GM18520 (cell line): ENCODE data around the gene TCF7.

Experiments
- ATAC-seq: cut with Tn5 transposase; IDR thresholded peaks from one replicate; pipeline ENCODE4 v1.9.1; 2021; ENCODE audit not compliant: unreplicated experiment

The TCF7 gene

DNA sequence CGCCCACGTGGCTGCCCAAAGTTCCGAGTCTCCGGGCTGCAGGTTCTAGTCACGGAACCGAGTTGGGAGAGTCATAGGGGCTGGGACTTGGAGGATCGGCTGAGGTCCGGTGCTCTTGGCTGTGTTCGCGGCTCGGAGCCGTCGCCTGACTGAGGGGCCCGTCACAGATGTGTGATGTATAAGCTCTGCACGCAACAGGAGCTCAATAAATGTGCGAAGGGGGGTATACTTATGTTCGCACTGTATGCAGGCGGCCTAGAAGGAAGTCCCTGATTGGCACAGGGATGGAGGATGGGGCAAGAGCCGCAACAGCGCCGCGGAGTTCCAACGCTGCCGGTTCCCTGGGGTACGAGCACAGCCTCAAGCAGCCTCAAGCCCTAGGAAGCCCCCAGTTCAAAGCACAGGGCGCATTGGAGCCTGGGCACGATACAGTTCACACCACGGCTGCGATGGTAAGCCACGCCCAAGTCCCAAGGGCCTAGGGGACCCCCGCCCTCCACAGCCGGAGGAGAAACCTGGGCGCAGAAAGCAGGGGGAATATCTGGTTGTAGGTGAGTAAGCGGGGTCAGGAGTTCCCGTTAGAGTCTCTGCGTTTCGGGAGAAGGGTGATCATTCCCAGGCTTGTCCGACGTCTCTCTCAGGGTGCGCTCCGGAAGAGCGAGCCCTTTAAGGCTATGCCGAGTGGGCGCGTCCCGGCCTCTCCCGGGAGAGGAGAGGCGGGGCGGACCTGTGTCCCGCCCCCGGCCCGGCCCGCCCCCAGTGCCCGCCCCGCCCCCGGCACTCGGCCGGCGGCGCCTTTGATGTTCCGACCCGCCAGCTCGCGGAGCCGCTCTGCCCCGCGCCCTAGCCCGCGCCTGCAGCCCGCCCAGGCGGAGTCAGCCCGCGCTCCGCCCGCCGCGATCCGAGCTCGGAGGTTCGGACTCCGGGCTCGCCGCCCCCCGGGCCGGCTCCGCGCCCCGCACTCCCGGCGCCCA lies at the start of gene TCF7:
Gene TCF7 (plus strand): TSS at position 780 of the 974 bp plus-strand sequence. CDS start 226 bp downstream, outside the sequence.
- peak; percentile 64 for ATAC-seq

DNA sequence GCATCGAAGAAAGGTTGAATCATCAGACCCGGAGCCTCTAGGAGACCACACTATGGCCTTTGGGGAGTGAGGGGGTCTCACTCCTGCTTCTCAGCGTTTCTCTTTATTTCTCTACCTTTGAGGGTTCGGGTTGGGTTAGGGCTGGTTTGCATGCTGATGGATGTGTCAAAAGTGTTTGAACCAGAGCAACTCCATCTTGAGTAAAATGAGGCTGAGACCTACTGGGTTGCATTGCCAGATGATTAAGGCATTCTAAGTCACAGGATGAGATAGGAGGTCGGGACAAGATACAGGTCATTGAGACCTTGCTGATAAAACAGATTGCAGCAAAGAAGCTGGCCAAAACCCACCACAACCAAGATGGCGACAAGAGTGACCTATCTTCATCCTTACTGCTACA lies 44.9 kb upstream of the TCF7 start:
- ATAC-seq = no peak

DNA sequence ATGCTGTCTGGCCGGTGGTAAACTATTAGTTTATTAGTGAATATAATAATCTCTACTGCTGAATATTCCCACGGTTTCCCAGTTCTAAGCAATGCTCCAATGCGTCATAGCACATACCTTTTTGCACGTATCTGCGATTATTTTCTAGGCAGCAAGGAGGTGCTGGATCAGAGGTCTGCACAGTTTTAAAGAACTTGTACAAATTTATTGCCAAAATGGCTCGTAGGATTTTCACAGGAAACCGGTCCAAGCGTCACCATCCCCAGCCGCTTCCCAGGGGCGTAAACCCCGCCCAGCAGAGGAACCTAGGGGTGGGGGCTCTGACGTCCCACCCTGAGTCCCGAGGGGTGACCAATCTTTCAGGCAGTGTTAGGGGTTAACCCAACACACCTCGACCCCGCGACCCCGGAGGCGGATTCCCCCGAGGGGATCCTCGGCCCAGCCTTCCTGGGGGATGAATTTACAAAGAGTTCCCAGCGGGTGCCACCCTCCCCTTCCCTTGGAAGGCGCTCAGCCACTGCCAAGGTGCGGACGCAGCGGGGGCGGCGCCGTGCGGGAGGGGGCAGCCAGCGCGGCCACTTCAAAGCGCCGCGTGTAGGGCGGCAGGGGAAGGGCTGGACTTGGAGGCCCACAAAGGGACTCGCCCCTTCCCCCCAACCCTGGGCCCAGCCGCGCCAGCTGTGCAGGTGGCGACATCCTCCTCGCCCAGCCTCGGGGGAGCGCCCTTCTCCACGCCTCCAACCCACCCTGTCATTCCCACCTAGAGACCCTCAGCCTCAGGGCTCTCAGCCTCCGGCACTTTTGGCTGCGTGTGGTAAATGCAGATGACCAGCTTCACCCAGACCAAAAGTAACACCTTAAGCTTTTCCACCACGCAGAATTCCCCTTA lies 43.5 kb upstream of the TCF7 start:
- ATAC-seq = peak; percentile 33

- no peak for ATAC-seq
Measured at GRCh38 chr5:134071614-134072207, 42.8 kb upstream of the TCF7 start.

GRCh38 chr5:134072471-134073210 lies 41.8 kb upstream of the TCF7 start:
- no peak for ATAC-seq

DNA sequence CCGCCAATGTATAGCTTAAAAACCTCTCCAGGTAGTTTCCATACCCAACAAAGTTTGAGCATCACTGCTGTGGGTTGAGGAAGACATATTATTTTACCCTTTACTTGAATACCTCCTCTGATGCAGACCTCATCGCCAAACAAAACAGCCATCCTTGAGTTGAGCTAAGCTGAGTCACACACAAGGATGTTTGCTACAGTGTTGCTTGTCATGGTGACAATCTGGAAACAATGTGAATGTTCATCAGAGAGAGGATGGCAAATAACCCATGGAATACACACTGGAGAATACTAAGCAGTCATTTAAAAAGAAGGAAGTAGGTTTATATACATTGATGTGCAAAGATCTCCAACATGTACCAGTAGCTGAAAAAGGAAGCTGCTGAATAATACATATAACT lies 41.1 kb upstream of the TCF7 start:
- ATAC-seq = no peak

DNA sequence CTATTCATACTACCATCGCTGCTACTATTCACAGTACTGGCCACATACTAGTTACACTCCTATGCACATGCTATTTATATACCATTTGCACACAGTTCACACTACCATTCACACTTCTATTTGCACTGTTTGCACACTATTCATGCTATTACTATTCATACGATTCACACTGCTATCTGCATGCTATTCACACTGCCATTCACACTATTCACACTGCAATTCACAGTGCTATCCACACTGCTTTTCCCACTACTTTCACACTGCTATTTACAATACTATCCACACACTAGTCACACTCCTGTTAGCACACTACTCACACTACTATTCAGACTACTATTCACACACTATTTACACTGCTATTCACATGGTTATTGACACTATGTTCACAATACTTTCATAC lies 39.4 kb upstream of the TCF7 start:
- ATAC-seq = no peak

DNA sequence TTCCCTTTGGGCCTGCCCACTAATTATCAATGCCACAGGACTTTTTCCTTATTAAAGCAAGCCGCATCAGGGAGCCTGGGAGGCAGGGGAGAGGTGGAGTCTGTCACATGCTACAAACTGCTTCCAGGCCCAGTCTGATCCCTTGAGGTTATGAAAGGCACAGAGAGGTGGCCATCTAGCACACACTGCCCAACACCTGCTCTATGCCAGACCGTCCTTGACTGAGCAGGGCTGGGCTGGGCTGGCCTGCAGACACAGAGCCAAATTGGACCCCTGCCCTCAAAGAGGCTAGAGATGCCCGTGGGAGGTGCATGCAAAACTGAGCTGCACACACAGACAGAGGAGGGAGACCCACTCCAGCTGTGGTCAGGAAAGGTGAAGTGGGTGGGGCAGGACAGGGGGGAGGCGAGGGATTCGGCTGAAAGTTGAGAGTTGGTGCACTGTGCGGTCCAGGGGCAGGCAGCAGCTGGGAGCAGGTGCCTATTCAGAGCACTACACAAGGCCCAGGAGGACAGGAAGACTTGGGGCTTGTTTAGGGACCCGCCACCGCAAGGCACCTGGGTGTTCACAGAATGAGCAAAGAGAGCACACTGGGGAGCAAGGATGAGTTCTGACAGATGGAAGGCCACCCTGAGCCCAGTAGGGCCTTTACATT lies 36.4 kb upstream of the TCF7 start:
- no peak for ATAC-seq

DNA sequence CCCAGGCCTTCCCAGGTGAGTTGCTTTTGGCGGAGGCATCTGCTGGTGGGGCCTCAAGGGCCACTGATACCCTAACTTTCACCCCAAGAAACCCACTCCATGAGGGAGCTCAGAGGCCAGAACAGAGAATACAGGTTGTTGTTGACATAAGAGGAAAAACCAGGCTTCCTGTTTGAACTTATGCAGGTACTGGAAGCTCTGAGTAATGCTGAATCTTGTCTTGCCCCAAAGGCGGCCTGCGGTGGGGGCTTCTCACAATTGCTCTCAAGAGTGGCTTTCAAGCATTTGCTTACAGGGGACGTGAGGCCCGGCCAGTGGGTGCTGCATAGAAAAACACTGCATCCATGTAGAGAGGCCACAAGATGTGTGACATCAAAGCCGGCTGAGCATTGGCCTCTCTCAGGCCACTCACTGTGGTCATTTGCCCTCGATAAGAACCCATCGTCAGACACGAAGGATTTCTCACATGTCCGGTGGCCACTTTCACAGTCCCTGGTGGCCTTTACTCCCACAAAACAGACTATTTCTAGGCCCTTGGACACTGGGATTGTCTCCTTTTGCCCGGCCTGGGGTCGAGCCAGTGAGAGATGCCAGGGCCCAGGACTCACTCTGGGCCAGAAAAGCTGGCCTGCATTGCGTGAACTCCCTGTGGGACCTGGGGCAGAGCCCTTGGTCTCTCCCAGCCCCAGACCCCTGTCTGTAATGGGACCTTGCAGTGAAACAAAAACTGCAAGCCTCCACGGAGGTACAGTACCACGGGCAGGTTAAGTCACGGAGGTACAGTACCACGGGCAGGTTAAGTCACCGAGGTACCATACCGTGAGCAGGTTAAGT lies 34.5 kb upstream of the TCF7 start:
- no peak for ATAC-seq

DNA sequence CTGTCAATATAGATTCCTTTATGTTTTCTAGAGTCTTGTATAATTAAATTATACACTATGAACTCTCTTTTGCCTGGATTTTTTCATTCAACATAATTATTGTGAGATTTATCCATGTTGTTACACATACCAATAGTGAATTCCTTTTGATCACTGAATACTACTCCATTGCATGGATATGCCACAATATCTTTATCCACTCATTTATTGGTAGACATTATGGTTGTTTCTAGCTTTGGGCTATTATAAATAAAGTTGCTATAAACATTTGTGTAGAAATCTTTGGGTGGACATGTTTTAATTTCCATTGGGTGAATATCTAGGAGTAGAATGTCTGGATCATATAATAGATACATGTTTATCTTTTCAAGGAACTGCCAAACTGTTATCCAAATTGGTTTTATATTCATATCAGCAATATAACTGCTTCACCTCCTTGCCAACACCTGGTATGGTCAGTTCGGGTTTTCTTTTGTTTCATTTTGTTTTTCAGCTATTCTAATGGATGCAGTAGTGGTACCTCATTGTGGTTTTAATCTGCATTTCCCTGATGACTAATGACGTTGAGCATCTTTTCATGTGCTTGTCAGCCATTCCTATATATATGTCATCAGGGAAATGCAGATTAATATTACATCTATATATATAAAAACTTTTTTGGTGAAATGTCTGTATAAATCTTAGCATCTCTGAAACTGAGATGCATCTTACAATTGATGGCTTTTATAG lies 32.1 kb upstream of the TCF7 start:
- no peak for ATAC-seq

GRCh38 chr5:134083517-134083916 lies 31.0 kb upstream of the TCF7 start:
- no peak for ATAC-seq

- no peak for ATAC-seq
Measured at GRCh38 chr5:134084022-134084565, 30.4 kb upstream of the TCF7 start.

GRCh38 chr5:134084570-134084969 lies 29.9 kb upstream of the TCF7 start:
- ATAC-seq = no peak

DNA sequence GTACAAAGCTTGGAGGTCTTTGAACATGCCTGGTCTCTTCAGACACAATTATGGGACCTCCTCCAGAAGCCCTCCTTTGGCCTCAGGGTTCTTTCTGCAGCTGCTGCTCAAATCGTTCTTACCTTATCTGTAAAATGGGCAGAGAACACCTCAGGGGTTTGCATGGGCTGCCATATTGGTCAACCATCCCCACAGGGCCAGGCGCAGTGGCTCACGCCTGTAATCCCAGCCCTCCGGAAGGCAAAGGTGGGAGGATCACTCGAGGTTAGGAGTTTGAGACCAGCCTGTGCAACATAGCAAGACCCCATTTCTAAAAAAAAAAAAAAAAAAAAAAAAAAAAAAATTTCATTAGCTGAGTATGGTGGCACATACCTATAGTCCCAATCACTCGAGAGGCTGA lies 29.1 kb upstream of the TCF7 start:
- ATAC-seq = no peak

GRCh38 chr5:134086225-134086942 lies 28.1 kb upstream of the TCF7 start:
- ATAC-seq = no peak

GRCh38 chr5:134086943-134087305 lies 27.6 kb upstream of the TCF7 start:
- ATAC-seq = no peak

DNA sequence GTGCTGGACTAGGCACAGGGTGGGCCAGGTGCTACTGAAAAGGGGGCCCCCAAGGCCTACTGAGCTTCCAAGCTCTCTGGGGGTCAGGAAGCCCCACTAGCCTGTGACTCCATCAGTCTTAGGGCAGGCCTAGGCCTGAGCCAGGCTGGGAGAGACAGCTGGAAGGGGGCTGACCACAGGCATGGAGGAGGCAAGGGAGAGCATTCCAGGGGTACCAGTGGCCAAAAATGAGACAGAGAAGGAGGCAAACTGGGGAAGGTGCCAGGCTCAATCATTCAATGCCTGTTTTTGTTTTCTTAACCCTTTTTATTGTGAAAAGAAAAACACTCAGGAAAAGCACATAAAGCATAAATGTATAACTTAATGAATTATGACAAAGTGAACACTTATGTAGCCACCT lies 26.2 kb upstream of the TCF7 start:
- no peak for ATAC-seq
